GM18511 (cell line): ENCODE data around the gene ERBB4.

Source experiments
- ATAC-seq: cut with Tn5 transposase; IDR thresholded peaks from one replicate; pipeline ENCODE4 v1.9.1; 2021; ENCODE audit warnings: mild to moderate bottlenecking, moderate library complexity; ENCODE audit not compliant: unreplicated experiment

The ERBB4 gene

DNA sequence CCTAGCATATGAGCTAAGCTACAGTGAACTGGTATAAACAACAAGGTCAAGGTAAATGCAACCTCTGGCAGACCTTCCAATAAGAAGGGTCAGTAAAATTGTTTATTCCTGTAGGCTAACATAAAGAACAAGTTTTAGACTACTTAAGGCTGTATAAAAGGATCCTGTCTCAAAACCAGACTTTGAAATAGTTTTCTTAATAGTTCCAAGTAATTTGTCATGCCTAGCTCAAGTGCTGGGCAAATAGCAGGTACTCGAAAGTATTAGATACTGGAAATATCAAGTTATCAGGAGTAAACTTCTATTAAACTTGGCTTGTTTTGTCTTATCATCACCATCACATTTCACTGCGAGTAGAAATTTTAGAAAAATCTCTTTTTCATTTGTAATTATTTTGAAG, 1087.0 kb downstream of the ERBB4 start:
- no peak for ATAC-seq

DNA sequence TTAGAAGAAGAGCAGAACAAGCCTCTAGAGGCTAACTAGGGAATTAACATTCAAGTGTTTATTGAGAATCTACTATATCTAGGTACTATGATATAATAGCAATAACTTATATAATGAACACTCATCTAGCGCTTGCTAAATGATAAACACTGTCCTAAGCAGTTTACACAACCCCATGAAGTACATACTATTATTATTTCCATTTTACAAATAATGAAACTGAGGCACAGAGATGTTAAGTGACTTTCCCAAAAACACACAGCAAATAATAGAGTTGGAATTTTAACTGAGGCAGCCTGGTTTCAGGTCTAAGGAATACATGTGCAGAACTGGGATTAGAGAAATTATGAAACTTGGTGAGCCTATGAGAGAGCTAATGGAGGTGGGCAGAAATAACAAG, 1088.8 kb downstream of the ERBB4 start:
- no peak for ATAC-seq

DNA sequence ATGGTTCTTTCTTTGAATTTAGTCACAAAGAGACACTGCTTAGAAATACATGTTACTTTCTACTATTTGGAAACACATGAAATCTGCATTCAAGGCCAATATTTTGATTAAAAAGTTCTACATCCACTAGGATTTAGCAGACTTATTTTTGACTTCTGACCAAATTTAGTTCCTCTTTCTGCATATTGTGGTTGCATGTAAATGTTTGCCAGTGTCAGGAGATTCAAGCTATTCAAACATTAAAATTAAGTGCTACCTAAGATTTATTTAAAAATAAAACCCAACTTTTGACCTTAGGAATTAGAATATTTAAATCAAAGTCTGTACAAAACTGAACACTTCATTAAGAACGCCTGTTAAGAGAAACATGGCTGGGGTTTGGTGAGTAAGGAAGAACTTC, 1091.1 kb downstream of the ERBB4 start:
- no peak for ATAC-seq

DNA sequence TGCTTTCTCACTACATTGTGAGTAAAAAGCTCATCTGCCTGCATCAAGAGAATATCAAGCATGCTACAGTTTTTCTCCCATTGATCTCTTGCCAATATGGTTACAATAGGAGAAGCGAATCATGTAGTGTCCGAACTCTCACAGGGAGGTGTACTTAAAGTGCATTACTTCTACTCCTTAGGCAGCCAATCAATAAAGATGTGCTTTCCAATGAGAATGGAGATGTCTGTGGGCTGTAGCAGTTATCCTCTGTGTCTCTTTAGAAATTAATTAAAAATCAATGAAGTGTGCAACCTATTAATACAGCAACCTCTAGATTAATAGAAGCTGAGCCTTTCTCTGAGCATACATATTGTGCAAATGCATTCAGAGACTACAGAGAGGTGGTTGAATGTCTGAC, 1098.5 kb downstream of the ERBB4 start:
- ATAC-seq = no peak

DNA sequence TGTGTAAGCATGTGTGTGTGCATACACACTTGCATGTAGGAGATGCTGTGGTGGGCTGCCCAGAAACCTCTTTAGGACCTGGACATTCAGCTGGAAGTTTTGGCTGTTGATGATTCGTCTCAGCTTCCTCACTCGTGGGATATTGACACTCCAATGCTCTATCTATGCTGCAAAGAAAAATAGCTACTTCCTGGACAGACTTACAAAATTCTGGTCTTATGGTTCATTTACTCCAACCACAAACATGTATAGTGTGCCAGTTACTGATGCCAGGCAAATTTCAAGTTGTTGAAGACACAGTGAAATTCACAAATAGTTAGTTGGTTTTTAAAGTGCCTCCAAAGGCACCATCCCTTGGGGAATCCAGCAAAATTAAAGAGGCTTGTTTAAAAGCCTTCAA, 1099.6 kb downstream of the ERBB4 start:
- ATAC-seq = no peak

DNA sequence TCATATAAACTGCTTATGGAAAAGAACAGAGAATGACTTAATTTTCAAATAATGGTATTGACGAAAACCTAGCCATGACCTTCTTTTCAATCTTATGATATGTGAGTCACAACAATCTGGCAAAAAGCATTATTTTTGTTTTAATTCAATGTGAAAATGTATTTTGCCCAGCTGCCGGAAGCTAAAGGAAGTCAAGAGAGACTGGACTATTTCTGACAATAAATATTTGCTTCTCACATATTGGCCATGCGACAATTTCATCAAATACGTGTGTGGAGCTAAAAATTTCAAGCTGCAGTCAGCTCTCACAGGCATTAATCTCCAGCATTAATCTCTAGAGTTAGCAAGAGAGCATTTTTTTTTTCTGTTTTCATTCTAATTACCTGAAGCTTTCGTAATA, 1101.2 kb downstream of the ERBB4 start:
- ATAC-seq = no peak

DNA sequence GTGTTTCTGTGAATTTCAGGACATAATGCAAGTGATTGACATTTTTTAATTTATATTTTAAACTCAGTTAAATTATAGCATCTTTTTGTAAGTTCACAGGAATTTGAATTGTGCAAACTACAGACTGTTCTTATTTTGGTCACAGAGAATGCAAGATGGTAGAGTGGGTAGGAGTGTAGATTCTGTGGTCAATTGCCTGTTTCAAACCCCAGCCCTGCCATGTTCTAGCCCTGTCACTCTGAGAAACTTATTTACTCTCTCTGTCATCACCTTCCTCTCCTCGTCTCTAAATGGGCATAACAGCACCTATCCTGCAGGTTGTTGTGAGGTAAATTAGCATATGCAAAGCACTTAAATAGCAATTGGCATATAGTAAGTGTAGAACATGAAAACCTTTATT, 1102.4 kb downstream of the ERBB4 start:
- no peak for ATAC-seq

DNA sequence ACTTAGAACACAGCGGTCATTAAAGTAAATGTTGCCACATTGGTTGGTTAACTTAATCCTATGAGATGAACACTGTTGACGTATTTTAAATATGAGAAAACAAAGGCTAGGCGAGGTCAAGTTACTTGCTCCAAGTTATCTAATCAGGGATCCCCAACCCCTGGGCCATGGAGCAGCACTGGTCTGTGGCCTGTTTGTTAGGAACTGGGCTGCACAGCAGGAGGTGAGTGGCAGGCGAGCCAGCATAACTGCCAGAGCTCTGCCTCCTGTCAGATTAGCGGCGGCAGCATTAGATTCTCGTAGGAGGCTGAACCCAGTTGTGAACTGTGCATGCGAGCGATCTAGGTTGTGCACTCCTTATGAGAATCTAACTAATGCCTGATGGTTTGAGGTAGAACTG, 1103.3 kb downstream of the ERBB4 start:
- ATAC-seq = no peak

DNA sequence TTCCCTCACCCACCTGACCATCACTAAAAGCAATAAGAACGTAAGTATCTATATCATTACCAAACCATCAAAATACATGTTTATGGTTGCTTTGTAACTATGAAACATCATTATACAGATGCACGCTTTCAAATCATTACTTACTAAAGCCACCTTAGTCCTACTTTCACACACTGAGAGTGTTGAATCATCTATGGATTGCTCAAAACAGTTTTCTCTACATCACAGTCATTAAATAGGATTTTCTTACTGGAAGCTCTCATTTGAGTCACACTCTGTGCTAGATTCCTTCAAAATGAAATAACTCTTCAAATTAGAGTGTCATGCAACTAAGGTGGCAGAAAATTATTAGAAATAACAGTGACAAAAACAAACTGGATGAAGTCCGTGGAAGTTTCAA, 1103.8 kb downstream of the ERBB4 start:
- ATAC-seq = no peak

DNA sequence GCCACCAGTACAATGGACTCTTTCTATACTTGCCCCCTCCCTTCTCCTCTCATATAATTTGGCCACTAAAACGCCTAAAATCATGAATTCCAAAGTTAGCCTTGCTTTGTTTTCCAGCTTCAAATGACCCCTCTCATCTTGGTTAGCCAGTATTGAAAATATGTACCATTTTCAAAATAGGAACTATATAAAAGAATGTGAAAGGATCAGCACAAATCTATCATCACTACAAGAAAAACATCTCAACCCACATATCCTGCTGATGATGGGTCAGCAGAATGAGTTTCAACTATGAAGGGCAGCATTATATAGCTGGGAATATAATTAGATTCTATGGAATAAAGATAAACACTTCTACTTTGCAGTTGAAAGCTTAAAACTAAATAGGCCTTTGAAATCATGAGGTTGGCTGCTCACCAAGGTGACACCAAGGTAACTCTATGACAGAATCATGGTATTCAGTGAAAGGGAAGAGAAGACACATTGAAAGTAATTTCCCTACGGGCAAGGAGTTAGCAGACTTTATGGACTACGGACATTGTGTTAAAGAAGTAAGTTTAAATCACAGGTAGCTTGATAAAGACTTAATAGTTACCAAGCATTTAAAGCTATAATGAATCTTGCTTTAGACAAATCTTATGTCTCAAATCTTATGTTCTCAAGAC, 1109.2 kb downstream of the ERBB4 start:
- no peak for ATAC-seq

DNA sequence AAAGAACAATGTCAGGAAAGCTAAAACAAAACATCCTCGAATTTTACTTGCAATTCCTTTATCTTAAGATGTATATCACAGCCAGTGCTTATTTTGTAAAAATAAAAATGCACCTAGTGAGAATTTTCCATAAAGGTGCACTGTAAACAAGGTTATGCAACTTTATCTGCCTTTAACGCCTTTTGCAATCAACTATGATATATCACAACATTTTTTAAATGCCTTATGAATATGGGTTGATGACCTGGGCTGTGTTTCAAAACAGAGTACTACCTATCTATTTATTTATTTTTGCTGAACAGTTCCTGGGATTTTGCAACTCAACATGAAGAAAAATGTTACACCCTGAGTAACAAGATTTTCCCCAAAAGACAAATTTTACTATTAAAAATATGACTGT, 1112.4 kb downstream of the ERBB4 start:
- ATAC-seq = no peak

DNA sequence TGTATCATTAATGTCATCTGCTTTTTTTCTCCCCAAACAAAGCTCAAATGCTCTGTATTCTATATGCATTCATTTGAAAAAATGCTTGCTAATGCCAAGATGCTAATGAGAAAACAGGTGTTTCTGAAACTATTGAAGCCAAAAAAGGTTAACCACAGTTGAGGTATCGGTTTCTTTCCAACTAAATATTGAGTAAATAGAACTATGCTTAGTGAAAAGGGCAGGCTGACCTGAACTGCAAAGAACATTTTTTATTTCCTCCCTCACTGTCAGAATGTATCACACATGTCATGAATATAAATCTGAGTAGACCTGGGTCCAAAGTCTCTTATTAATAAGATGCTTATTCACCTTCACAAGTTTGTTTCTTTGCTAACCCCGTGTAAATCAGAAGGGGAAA, 1115.6 kb downstream of the ERBB4 start:
- peak; percentile 61 for ATAC-seq

DNA sequence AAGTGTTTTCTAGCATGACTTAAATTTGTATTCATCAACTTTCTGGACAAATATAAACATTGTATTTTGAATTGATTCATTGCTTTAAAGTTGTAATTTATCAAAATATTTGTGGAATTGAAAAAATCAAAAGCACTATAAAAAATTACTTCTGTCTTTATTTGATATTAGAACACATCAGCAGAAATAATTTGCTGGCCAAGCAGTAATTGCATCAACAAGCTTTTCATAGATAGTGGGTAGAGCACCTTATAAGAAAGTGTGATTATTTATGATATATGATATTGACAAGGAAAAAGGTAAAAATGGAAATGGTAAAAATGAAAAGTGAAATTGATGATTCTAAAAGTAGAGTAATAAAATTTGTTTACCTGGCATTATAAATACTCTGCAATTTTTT, 1121.1 kb downstream of the ERBB4 start:
- ATAC-seq = no peak

DNA sequence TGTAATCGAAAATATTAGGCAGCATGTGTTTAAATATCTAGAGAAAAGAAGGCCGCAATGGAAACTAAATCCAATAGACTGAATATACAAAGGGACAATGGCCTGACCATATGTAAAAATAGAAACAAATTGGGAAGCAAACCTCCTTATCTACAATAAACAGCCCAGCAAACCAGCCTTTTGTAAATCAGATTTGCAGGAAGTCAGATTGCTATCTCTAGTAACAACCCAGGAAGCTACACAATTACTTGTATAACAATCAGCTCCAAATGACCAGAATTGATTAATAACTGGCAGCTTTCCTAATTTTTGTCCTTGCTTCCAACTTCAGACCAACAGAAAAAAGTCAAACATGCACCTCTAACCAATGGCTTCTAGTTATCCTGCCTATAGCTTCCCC, 1122.2 kb downstream of the ERBB4 start:
- no peak for ATAC-seq

DNA sequence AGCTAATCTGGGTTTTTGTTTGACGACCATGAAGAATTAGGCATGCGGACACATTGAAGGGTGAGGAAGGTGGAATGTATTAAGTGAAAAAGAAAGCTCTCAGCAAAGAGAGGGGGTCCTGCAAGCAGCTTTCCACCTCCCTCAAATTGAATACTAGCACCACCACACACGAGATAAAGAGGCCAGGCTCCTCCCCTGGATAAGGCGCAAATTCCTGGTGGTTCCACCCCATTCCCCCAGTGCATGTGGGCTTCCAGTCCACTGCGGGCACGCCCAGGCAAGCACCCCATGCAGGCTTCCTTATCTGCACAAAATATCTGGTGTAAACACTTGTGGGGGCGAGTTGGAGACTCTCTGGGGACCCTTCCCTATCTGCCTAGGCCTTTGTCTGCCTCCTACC, 1124.9 kb downstream of the ERBB4 start:
- ATAC-seq = no peak

DNA sequence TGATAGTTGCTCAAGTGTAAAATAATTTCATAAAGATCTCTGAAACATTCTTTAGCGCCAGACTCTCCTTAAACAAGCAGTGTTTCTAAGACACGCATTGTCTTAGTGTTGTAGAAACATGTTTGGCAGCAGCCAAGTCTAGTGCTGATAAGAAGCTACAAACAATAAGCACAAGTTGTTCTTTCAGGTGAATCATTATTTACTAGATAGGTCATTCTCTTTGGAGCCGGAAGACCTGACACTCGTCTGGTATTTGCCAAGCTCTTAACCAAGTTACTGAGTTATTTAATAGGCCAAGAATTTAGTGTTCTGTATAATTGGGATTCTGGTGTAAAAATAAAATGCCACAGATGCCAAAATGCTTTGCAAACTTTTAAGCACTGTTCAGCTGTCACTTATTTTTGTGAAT, 1130.1 kb downstream of the ERBB4 start:
- no peak for ATAC-seq

DNA sequence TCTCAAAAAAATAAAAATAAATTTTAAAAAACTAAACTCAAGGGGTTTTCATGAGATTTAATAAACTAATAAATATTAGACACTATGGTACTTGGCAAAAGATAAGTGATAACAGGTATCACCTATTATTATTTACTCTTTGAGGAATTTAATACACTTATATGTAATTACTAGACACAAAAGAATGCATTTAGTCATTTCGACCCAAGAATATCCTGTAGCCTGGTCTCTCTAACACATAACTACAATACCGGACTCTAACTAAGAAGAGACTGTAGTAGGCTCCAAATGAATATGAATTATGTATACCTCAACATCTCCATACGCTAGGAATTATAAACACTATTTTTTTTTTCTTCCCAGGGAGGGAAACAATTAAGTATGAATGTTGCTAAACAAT, 1131.5 kb downstream of the ERBB4 start:
- ATAC-seq = no peak

DNA sequence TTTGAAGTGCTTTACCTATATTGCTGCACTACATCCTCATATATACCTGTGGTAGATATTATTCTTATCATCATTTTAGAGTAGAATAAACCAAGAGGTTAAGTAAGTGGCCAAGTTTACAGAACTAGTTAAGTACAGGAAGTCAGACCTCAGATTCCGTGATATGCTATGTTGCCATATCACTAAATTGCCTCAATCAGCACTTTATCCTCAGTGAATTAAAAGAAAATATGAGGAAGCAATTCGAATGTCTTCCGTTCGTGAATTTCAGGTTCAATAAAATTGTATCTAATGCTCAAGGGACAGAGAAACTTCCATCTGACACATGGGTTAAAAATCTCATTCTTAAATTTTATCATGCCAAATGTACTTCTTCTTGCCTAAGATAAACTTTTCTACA, 1133.6 kb downstream of the ERBB4 start:
- ATAC-seq = no peak

DNA sequence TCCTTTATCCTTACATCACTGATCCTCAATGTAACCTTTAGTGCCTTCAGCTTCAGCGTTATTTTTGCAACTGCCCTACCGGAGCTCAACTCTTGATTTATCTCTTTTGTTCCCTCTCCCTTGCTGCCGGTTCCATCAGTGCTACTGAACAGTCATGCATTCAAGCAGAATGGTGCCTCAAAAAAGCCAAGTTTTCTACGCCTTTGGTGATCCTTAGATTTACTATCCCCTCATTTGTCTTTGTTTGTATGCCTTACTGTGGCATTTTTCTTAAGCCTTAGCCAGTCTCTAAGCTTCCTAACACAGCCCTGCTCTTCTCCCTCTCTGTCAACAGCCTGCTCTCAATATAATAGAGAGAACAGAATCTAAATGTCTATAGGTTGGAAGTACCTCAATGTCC, 1134.5 kb downstream of the ERBB4 start:
- ATAC-seq = no peak

DNA sequence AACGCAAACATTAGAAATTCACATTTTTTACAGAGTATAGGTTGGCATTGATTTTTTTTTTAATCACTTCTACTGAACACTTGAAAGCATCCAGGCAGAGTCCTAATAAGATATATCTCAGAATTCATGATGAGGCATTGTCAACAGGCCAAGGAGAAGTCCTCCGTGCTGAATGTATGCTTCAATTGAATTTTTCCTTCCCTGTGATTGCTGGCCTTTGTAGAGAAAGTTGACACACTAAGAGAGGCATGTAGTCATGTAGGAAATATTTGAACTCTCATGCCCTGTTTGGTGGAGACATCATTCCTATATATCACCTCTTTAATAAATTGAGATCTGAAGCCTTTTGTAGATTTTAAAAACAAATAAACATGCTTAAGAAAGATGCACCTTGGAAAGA, 1137.3 kb downstream of the ERBB4 start:
- ATAC-seq = no peak

DNA sequence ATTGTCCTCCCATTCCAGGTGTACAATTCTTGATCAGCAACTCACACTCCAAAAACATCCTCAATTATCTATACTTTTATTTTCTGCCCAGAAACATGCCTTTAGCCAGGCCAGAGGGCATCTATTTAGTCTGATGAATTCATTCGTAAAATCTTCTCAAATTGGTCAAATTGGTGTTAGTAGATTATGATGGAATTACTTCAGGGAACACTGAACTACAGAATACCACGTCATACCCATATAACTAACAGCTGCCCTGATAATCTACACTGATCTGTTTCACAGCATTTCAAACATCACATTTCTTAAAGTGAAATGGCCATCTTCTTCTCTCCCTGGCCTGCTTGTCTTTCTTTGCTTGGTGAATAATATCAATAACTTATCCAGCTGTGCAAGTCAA, 1140.8 kb downstream of the ERBB4 start:
- ATAC-seq = no peak

DNA sequence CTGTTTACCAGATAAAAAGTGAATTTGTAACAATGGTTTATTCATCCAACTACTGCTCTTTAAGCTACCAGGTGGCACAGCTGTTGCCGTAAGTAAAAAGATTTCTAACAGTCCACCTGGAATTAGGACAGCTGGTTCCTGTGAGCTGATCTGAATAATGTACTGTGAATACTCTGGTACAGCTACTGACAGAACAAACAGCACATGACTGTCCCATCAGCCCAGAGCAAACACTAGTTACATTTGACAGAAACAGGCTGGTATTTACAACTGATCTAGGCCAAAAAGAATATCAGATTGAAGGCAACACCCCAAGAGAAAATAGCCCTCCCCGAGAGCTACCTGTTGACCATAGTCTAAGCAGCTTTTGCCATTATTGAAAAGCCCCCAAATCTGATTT, 1141.8 kb downstream of the ERBB4 start:
- ATAC-seq = no peak

DNA sequence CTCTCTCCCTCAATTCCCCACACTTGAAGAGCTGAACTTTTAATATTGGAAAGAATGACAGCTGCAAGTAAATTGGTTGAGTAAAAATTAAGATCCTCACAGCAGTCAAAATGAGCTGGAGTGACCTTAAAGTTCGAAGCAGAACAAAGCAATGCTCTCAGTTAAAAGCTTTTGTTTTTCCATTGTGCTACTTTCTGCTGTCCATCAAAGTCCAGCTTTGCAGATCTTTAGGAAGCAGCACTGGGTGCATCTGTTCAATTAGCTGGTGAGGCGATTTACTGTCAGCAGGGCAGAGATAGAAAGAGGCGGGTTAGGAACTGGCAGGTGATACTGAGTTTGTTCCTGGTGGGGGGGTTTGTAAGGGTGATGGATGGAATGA, 1147.4 kb downstream of the ERBB4 start:
- ATAC-seq = no peak
